CD4-positive, alpha-beta T cell treated with Interferon gamma for 1 hour (primary cell): ENCODE results near the gene ADAM12.

Source experiments
- DNase-seq: peaks from one replicate; pipeline ENCODE4 v3.0.0-alpha.2; 2020

Gene ADAM12

GRCh38 chr10:126169899-126170298 lies 218.4 kb downstream of the ADAM12 start:
- no peak for DNase-seq

- DNase-seq: no peak
Observed at GRCh38 chr10:126166797-126167196, 221.5 kb downstream of the ADAM12 start.

- DNase-seq: no peak
Observed at GRCh38 chr10:126165874-126166273, 222.4 kb downstream of the ADAM12 start.

DNA sequence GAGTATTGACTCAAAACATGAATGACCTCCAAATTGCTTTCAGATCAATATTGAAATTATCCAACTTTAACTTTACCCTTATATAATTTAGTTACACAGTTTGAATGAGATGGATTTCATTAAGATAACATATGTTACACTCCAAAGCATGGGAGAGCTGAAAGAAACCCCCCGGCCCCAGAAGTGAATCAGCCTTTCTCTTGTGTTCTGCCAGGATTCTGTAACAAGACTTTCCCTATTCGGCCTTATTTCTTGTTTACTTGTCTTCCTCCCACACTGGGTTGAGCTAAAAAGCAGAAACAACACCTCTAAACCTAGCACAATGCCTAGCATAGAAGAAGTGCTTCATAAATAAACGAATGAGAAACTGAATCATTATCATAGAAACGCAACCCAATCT lies 224.8 kb downstream of the ADAM12 start:
- no peak for DNase-seq

- no peak for DNase-seq
Observed at GRCh38 chr10:126161691-126162090, 226.6 kb downstream of the ADAM12 start.

- no peak for DNase-seq
Observed at GRCh38 chr10:126160971-126161630, 227.2 kb downstream of the ADAM12 start.

DNA sequence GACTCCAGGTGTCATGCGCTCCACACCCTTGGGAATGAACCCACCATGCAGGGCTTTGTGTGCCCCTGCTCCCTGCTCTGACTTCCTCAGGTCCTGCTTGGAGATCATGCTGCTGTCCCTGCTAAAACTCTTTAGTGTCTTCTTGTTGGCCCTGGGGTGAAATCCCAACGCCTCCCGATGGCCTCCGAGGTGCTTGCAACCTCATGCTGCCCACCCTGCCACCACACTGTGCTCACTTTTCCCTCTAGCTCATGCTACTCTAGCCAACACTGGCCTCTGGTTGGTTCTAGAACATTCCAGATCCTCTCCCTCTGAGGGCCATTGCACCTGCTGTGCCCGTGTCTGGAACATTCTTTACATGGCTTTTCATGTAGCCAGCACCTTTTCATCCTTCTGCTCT lies 227.7 kb downstream of the ADAM12 start:
- no peak for DNase-seq

DNA sequence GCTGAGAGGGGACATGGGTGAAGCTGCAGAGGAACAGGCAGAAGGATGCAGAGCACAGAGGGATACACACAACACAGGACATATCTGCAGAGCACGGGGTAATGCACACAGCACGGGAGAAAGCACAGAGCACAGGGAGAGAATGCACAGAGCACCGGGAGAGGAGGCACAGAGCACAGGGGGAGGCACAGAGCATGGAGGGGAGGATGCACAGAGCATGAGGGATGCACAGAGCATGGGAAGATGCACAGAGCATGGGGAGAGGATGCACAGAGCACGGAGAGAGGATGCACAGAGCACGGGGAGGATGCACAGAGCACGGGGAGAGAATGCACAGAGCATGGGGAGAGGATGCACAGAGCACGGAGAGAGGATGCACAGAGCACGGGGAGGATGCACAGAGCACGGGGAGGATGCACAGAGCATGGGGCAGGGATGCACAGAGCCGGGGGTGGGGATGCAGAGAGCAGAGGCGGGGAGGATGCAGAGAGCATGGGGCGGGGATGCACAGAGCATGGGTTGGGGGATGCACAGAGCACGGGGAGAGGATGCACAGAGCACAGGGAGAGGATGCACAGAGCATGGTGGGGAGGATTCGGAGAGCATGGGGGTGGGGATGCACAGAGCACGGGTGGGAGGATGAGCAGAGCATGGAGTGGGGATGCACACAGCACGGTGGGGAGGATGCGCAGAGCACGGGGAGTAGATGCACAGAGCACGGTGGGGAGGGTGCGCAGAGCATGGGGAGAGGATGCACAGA lies 230.0 kb downstream of the ADAM12 start:
- DNase-seq: no peak

DNA sequence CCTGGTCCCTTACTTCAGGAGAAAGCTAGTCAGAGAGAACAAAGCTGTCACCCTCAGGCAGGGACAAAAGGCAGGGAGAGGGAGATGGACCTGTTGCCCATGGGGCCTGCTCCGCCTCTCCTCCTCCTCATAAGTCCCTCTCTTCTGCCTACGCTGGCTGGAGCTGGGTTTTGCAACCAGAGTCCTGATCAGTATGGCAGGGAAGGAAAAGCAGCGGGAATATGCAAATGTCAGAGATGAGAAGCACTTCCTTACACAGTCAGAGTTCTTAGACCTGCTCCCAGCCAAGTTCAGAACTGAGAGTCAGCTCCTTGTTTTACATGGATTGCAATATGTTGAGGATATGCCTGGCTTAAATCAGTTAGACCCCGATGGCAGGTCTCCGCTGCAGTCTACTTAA lies 231.1 kb downstream of the ADAM12 start:
- DNase-seq: no peak

DNA sequence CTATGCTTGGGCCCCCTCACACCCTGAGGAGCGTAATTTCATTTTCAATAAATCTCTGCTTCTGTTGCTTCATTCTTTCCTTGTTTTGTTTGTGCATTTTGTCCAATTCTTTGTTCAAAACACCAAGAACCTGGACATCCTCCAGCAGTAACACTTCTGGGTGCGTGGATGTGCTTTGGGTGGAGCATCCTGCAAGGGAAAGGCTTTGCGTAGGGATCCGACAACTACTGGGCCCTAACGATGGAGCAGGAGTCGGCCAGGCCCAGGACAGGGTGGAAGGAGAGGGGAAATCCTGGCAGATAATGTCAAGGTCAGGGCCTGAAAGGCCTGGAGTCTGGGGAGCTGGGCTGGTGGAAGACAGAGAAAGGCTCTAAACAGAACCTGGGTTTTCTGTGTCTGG lies 231.8 kb downstream of the ADAM12 start:
- no peak for DNase-seq

GRCh38 chr10:126156012-126156411 lies 232.3 kb downstream of the ADAM12 start:
- no peak for DNase-seq

GRCh38 chr10:126155528-126155927 lies 232.7 kb downstream of the ADAM12 start:
- no peak for DNase-seq

DNA sequence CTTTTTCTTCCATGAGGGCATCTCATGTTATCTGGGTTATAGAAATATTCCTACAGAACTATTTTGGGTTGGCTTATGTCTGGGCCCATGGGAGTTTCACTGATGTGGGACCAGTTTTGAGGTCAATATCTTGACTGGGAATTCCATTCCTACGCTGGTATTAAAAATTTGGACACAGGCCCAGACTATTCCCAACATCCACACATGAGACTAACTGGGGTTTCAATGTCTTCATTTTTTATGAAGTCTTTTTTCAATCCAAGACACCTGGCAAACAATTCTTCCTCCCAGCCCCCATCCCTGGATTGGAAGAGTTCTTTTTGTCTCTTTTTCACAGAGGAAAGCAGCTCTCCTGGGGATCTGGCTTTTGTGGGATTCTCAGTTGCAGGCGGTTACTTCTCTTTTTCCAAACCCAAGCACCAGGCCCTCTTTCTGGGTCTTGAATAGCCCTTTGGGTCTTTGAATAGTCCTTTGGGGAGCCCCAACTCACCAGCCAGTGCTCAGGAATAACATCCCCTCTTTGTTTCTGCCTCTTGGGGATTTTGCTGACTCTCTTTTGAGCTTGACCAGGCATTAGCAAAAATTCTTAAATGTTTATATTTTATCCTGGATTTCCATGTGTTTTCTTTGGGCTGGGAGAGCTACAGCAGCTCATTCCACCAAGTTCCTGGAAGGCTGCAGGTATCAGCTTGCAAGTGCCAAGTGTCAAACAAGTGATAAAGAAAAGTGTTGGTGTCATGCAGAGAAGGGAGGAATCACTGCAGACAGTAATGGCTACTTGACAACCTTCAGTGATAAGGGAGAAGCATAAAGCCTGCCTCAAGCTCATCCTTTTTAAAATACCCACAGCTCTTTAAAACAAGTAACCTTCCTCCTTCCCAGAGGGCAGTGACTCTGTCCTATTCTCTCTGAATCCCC lies 234.3 kb downstream of the ADAM12 start:
- DNase-seq: no peak

DNA sequence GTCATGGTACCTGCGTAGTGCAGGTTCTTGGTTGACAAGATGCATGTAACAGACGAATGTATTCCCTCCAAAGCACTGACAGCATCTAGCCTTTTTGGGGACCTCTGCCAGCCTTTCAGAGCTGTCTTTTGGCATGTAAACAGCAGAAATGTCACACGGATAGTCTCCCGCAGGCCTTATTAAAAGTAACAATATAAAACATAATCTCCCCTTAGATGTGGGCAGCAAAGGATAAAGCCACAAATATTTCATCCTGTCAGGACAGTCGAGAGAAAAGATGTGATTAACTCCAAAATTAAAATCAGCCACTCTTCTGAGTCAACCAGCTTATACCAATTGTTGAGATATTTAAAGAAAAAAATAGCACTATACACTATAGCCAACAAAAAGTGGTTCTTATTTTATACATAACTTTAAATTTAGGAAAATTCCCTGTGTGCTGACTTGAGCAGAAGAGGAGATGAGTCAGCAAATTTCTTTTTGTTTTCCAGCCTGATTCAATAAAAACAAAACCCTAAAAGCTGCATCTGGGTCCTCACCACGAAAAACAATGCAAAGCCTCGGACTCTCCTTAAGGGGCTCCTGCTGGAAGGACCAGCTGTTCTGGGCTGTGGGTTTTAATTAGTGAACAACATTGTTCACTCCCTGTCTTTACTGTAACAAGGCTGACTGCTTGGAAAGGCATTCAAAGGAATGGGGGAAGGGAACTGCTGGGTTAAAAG lies 240.2 kb downstream of the ADAM12 start:
- no peak for DNase-seq

GRCh38 chr10:126146771-126147170 lies 241.5 kb downstream of the ADAM12 start:
- DNase-seq: no peak

- no peak for DNase-seq
Observed at GRCh38 chr10:126143117-126143516, 245.2 kb downstream of the ADAM12 start.

GRCh38 chr10:126140746-126141273 lies 247.5 kb downstream of the ADAM12 start:
- DNase-seq: no peak

- DNase-seq: no peak
Observed at GRCh38 chr10:126137562-126138221, 250.6 kb downstream of the ADAM12 start.

GRCh38 chr10:126135941-126136595 lies 252.2 kb downstream of the ADAM12 start:
- DNase-seq: no peak

- no peak for DNase-seq
Observed at GRCh38 chr10:126135177-126135576, 253.1 kb downstream of the ADAM12 start.

DNA sequence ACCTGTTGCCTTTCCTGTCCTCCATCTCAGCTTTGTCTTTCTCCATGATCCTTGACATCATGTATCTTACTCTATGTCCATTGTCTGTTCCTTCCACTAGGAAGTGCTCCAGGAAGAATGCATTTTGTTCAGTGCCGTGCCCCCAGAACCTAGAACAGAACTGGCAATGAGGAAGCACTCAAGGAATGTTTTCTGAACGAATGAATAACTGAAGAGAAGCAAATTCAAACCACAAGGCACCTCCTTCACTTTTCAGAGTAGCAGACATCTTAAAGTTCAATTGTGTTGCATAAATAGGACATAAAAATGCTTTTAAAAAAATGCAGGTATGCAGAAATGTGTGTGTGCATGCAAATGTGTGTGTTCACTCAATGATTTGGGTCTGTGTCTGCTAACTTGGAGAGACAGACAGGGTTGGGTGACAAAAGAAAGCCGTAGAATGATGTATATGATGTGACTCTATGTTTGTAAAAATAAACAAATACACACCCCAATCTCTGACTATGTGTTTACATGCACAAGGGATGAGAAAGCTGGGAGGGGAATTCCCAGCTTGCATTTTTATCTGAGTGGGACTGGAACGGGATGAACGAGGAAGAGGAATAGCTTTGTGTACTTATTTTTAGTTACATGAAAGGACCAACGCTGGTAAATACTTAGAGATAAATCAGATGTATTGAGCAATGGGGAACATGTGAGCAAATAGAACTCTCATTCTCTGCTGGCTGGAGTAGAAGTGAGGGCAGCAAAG lies 254.2 kb downstream of the ADAM12 start:
- no peak for DNase-seq
